Activated CD4-positive, alpha-beta T cell treated with anti-CD3 and anti-CD28 coated beads for 1 hour (primary cell): ENCODE data around the gene TRIM4.
"Not testable (repeated sequence)": the region's sequence is repeated elsewhere in the genome, so short reads cannot be mapped to it uniquely, and the experiment has no call there.

Experiments
- DNase-seq: peaks from one replicate; pipeline ENCODE4 v3.0.0-alpha.2; 2020

The TRIM4 gene

DNA sequence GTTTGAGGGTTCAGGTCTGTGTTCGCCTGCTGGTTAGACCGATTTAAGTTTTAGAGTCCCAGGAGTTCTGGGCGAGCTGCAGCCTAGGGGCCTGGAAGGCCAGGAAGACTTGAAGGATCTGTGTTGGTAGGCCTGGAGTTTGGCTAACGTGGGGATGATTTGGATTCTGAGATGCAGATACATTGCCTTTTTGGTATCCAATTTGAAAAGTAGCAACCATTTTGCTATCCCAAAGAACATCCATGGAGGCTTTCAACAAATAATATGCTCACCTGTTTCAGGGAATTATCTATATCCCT lies 433 bp upstream of the TRIM4 start:
- no peak for DNase-seq

DNA sequence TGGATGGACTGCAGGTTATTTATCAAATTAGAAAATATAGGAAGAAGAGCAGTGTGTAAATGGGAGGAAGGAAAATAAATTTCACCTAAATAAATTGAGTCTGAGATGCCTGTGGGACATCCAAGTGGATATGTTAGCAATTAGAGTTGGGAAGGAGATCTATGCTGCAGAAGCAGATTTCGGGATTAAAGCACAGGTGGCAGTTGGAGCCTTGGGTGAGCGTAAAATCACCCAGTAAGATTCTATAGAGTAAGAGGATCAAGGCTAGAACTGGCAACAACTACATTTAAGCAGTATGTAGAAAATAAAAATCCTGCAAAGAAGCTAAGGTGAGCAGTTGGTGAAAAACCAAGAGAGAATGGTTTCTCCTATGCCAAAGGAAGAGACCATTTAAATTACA lies 8.4 kb downstream of the TRIM4 start:
- DNase-seq = no peak

DNA sequence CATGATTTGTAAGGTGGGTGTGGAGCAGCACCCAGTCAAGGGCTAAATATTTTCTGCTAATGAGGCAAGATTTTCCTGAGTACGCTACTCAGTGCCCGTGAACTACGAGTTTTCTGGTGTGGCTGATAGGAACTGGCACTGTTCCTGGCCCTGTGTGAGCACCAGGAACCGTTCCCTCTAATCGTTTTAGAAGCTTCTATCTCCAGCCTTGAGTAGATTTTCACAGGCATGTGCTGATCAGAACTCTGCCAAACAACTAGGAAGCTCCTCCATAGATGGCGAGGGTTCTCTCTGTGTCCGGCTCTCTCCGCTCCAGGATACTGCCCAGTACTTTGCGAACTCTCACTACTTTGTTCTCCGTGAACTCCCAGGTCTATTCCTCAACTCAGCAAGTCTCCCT lies 17.7 kb downstream of the TRIM4 start:
- no peak for DNase-seq

DNA sequence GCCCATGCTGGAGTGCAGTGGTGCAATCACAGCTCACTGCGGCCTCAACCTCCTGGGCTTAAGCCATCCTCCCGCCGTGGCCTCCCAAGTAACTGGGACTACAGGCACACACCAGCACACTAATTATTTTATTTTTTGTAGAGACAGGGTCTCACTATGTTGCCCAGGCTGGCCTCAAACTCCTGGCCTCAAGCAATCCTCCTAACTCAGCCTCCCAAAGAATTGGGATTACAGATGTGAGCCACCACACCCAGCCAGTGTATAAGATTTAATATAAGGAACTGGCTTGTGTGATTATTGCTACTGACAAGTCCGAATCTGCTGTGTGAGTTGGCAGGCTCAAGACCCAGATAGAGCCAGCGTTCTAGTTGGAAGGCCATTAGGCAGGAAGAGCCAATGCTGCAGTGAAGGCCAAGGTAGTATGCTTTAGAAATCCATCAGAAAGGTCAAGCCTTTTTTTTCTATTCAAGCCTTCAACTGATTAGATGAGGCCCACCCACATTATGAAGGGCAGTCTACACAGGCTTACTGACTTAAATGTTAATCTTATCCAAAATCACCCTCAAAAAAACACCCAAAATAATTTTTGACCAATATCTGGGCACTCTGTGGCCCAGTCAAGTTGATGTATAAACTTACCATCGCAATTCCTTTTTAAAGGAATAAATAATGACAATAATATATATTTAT lies 19.4 kb downstream of the TRIM4 start:
- DNase-seq = no peak

GRCh38 chr7:99898836-99899235 lies 20.5 kb downstream of the TRIM4 start:
- no peak for DNase-seq

GRCh38 chr7:99898023-99898357 lies 21.3 kb downstream of the TRIM4 start:
- no peak for DNase-seq

- no peak for DNase-seq
These were observed 21.9 kb downstream of the TRIM4 start for GRCh38 chr7:99897322-99898022.

GRCh38 chr7:99894738-99895137 lies 24.6 kb downstream of the TRIM4 start:
- DNase-seq = no peak

GRCh38 chr7:99893280-99893679 lies 26.1 kb downstream of the TRIM4 start:
- no peak for DNase-seq

- not testable (repeated sequence) for DNase-seq
These were observed 29.0 kb downstream of the TRIM4 start for GRCh38 chr7:99890348-99890747.

DNA sequence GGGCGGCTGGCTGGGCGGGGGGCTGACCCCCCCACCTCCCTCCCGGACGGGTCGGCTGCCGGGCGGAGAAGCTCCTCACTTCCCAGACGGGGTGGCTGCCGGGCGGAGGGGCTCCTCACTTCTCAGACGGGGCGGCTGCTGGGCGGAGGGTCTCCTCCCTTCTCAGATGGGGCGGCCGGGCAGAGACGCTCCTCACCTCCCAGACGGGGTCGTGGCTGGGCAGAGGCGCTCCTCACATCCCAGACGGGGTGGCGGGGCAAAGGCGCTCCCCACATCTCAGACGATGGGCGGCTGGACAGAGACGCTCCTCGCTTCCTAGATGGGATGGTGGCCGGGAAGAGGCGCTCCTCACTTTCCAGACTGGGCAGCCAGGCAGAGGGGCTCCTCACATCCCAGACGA lies 31.0 kb downstream of the TRIM4 start:
- not testable (repeated sequence) for DNase-seq

- no peak for DNase-seq
These were observed 38.0 kb downstream of the TRIM4 start for GRCh38 chr7:99881370-99881769.

- no peak for DNase-seq
These were observed 42.4 kb downstream of the TRIM4 start, which contains the start of gene OR2AE1 for GRCh38 chr7:99876933-99877332. Gene OR2AE1, minus strand, starts transcription at chr7:99877033. Its CDS starts 0 bp downstream, at chr7:99877033.

DNA sequence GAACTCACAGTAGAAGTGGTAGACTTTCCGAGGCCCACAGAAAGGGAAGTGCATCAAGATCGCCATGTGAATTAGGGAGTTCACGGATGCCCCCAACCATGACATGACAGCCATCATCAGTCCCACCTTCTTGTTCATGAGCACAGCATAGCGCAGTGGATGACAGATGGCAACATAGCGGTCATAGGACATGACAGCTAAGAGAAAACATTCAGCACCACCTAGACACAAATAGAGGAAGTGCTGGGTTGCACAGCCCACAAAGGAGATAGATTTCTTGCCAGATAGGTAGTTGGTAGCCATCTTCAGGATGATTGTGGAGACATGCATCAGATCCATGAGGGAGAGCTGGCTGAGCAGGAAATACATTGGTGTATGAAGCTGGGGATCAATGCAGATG lies 42.8 kb downstream of the TRIM4 start:
- no peak for DNase-seq

DNA sequence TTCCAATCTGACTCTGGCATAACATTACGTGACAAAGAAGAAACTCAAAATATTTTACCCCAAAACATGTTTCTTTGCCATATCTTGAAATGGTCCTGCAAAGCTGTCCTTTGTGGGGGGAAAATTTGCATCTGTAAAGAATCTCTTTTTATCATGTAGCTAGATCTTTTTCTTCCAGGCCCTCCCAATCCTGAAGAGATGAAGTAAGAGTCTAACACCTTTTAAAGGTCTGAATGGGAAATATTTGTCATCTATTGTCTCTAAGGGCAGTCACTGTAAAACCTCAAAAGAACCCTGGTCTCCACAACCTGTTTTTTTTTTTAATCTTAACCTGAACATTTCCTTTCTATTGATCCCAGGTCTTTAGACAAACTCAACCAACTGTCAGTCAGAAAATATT lies 51.1 kb downstream of the TRIM4 start:
- DNase-seq = no peak

DNA sequence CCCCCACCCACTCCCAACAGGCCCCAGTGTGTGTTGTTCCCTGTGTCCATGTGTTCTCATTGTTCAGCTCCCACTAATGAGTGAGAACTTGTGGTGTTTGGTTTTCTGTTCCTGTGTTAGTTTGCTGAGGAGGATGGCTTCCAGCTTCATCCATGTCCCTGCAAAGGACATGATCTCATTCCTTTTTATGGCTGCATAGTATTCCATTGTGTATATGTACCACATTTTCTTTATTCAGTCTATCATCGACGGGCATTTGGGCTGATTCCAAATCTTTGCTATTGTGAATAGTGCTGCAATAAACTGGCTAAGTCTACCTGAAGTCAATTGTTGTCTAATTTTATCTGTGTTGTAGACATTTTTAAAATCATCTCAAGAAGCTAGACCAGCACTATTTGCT lies 51.9 kb downstream of the TRIM4 start:
- DNase-seq = not testable (repeated sequence)

DNA sequence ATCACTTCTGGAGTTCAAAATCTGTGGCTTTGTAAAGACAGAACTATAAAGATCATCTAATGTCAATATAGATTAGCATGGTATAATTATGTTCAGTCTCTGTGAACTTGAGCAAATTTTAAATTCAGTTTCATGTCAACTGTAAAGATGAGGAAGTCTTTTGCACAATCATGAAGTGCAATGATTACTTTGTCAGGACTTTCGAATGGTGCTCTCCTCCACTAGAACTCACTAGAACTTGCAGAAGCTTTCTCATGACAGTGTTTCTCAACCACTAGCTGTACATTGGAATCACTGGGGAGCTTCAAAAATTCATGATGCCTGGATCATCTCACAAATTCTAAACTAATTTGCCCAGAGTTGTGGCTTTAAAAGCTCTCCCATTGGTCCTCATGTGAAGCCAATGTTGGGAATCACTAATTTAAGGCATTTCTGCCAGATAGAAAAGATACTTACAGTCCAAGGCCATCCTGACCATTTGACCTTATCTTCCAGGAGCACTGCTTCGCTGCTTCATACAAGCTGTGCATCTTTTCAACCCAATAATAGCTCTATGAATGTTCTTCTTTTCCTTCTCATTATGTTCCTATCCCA lies 55.4 kb downstream of the TRIM4 start:
- no peak for DNase-seq

GRCh38 chr7:99860281-99861127 lies 58.8 kb downstream of the TRIM4 start:
- DNase-seq = no peak

GRCh38 chr7:99855236-99855635 lies 64.1 kb downstream of the TRIM4 start:
- DNase-seq = no peak

DNA sequence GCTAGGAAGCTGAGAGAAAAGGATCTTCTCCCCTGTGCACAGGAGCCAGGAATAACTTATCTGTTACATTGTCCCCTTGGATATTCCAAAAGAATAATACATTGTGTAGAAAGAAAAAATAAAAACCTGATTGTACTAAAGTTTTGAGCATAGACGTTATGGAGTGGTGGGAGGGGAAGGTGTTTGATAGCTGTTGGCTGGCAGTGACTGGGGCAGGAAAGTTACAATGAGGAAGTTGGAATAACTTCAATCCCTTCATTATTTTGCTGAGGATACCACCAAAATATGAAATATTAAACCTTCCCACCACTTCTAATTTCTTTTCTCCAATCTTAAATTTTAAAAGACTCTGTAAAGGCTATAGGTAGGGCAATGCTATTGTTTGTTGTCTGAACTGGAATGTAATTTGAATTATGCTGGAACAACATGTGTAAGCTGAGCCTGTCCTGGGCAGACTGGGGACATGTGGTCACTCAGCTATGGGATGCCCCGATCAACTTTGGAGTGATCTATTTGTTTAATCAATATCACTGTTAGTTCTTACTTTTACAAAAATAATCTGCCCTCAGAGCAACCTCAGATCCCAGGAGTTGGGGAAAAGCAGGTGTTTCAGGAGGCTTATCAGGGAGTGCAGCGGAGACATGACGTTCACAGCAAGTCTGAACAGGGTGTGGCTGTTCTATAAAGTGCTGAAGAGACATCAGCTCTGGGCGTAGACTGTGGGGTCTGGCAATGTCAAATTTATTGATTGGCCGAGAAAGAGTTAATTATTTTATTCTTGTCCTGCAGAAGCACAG lies 70.7 kb downstream of the TRIM4 start:
- DNase-seq = no peak

DNA sequence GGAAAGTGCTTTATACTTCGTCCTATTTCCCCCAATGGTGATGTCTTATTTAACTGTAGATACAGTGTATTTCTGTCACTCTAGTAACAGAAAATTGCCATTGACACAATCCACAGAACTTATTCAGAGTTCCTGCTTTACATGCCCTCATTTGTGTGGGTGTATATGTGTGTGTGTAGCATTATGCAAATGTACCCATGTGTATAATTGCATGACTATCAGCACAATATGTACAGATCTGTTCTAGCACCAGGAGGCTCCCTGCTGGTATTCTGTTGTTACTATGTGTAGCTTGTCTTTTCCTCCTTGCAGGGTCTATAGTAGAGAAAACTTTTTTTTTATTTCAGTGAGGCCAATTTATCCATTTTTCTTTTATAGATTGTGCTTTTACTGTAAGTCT lies 75.0 kb downstream of the TRIM4 start:
- DNase-seq = no peak

GRCh38 chr7:99843808-99844207 lies 75.5 kb downstream of the TRIM4 start:
- DNase-seq = no peak

GRCh38 chr7:99842926-99843325 lies 76.4 kb downstream of the TRIM4 start:
- DNase-seq = no peak
